ENCODE measurements around the gene SEBOX.

DNA sequence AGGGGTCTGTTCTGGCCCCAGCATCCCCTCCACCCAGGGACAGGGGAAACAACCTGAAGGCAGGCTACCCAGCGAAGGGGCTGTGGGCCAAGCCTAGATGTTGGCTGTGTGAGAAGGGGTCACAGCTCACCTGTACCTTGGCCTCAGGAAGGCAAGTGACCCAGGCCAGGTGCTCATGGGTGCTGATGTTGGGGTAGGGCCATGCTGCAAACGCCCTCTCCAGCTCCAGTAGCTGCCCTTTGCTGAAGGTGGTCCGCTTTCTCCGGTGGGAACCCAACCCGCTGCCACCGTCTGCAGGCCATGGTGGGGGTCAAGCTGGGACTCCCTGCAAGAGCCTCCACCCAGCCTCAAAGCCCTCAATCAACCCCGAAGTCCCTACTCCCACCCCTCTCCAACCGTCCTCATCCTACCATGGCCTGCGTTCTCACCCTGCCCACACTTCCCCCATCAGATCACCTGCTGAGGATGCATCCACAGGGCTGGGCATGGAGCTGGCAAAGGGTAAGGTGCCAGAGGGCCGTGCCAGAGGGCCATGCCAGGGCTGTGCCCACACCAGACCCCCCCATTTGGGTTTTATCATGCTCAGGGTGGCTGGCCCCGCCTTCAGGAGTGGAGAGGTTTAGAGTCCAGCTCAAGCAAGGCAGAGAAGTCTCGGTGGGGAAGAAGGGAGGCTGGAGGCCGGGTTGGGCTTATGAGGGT lies at the start of gene SEBOX:
- TF ChIP-seq, protein P1, sequence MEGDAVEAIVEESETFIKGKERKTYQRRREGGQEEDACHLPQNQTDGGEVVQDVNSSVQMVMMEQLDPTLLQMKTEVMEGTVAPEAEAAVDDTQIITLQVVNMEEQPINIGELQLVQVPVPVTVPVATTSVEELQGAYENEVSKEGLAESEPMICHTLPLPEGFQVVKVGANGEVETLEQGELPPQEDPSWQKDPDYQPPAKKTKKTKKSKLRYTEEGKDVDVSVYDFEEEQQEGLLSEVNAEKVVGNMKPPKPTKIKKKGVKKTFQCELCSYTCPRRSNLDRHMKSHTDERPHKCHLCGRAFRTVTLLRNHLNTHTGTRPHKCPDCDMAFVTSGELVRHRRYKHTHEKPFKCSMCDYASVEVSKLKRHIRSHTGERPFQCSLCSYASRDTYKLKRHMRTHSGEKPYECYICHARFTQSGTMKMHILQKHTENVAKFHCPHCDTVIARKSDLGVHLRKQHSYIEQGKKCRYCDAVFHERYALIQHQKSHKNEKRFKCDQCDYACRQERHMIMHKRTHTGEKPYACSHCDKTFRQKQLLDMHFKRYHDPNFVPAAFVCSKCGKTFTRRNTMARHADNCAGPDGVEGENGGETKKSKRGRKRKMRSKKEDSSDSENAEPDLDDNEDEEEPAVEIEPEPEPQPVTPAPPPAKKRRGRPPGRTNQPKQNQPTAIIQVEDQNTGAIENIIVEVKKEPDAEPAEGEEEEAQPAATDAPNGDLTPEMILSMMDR (conservative IDR thresholded peaks at IDR 0.05; ENCODE audit: low read depth, low read length), result no peak
- TF ChIP-seq EZH2 (IDR thresholded peaks at IDR 0.05; ENCODE audit: low read length, unreplicated experiment), result no peak
- TF ChIP-seq EZH2phosphoT487 (IDR thresholded peaks at IDR 0.05; ENCODE audit: borderline replicate concordance, low read length), result no peak
